Measurements from ENCODE around the gene PALLD.

- TF ChIP-seq CTCF (IDR thresholded peaks at IDR 0.05; ENCODE audit: low read depth, low read length) = no peak
- no peak for TF ChIP-seq POLR2A (IDR thresholded peaks at IDR 0.05; ENCODE audit: extremely low read depth, insufficient read length)
- no peak for TF ChIP-seq MAX (IDR thresholded peaks at IDR 0.05; ENCODE audit: low read depth, low read length)
- no peak for TF ChIP-seq MYC (IDR thresholded peaks at IDR 0.05; ENCODE audit: low read depth, low read length)
Measured at GRCh38 chr4:168716406-168717129, 219.7 kb downstream of the PALLD start.
